Thyroid gland (tissue), 4 donors: ENCODE measurements around the gene CPN2.

Experiments
- POLR2A ChIP-seq, 2 donors: fragments of 450-650 bp; IDR thresholded peaks; one replicate each; pipeline ENCODE4 v1.6.1; 2017; ENCODE audit warnings: antibody characterized with exemption in 2 of 2, mild to moderate bottlenecking in 2 of 2, moderate library complexity in 1 of 2
- TF ChIP-seq, protein P1 (sequence below), 6 experiments: fragments of 200-600 bp in 3 of 6; fragments of 450-650 bp in 3 of 6; sonication (generic) in 3 of 6; IDR thresholded peaks; one replicate each; pipeline ENCODE4 v1.5.1; 2016 to 2019; ENCODE audit warnings: antibody characterized with exemption in 6 of 6, mild to moderate bottlenecking in 2 of 6, inconsistent platforms in 1 of 6, moderate library complexity in 1 of 6

DNA sequence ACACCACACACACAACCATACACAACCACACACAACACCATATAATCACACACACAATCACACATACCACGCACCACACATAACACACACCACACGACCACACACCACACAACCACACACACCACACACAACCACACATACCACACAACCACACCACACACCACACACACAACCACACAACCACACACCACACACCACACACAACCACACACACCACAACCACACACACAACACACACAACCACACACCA is 24.2 kb downstream of the CPN2 start:
- TF ChIP-seq POLR2A (IDR thresholded peaks at IDR 0.05): no peak
- TF ChIP-seq, protein P1, sequence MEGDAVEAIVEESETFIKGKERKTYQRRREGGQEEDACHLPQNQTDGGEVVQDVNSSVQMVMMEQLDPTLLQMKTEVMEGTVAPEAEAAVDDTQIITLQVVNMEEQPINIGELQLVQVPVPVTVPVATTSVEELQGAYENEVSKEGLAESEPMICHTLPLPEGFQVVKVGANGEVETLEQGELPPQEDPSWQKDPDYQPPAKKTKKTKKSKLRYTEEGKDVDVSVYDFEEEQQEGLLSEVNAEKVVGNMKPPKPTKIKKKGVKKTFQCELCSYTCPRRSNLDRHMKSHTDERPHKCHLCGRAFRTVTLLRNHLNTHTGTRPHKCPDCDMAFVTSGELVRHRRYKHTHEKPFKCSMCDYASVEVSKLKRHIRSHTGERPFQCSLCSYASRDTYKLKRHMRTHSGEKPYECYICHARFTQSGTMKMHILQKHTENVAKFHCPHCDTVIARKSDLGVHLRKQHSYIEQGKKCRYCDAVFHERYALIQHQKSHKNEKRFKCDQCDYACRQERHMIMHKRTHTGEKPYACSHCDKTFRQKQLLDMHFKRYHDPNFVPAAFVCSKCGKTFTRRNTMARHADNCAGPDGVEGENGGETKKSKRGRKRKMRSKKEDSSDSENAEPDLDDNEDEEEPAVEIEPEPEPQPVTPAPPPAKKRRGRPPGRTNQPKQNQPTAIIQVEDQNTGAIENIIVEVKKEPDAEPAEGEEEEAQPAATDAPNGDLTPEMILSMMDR (IDR thresholded peaks at IDR 0.05): no peak
